ENCODE measurements around the gene SART1.

DNA sequence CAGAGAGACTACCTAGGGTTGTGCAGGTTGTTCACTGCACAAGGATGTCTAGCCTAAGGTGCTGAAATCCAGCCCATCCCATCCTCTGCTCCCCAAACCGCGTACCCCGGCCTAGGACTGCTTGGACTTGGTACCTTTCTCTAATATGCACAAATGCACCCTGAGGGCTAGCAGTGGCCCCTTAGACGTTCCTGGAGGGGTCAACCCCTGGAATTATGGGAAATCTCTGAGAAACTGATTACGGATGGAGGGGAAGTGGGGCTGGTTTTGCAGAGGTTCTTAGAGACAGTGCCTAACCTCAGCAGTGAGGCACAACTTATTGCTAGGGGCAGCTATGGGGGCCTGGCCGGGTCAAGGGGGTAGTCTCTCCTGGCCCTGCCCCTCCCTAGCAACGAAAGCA, 45.1 kb upstream of the SART1 start:
- TF ChIP-seq, protein P1, sequence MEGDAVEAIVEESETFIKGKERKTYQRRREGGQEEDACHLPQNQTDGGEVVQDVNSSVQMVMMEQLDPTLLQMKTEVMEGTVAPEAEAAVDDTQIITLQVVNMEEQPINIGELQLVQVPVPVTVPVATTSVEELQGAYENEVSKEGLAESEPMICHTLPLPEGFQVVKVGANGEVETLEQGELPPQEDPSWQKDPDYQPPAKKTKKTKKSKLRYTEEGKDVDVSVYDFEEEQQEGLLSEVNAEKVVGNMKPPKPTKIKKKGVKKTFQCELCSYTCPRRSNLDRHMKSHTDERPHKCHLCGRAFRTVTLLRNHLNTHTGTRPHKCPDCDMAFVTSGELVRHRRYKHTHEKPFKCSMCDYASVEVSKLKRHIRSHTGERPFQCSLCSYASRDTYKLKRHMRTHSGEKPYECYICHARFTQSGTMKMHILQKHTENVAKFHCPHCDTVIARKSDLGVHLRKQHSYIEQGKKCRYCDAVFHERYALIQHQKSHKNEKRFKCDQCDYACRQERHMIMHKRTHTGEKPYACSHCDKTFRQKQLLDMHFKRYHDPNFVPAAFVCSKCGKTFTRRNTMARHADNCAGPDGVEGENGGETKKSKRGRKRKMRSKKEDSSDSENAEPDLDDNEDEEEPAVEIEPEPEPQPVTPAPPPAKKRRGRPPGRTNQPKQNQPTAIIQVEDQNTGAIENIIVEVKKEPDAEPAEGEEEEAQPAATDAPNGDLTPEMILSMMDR (conservative IDR thresholded peaks at IDR 0.05) = no peak
- no peak for TF ChIP-seq ZFX (IDR thresholded peaks at IDR 0.05)
